Stimulated activated CD4-positive, alpha-beta T cell treated with anti-CD3 and anti-CD28 coated beads, TNF-alpha, amount 100 ng/mL, for 4 hours (primary cell): ENCODE measurements around the gene SUV39H2.
"Not testable (repeated sequence)": the region's sequence is repeated elsewhere in the genome, so short reads cannot be mapped to it uniquely, and the experiment has no call there.

ENCODE experiments used
- DNase-seq, 3 experiments: peaks; one replicate each; pipeline ENCODE4 v3.0.0-alpha.2; 2020; ENCODE audit warnings: low read depth in 3 of 3

SUV39H2 gene

DNA sequence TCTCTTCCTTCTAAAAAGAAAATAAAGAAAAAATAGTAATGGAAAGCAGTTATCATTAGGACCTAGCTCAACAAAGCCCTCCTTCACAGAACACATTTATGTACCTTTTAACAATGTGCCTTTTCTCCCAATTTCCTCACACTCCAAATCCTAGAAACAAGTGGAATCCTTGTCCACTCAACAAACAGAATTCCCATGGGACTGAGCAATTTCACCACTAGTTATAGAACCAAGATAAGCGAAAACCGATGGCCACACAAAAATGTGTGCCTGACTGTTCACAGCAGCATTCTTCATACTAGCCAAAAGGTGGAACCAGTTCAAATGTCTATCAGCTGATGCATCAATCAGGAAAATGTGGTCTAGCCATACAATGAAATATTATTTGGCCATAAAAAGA lies 57.9 kb downstream of the SUV39H2 start:
- DNase-seq = no peak

DNA sequence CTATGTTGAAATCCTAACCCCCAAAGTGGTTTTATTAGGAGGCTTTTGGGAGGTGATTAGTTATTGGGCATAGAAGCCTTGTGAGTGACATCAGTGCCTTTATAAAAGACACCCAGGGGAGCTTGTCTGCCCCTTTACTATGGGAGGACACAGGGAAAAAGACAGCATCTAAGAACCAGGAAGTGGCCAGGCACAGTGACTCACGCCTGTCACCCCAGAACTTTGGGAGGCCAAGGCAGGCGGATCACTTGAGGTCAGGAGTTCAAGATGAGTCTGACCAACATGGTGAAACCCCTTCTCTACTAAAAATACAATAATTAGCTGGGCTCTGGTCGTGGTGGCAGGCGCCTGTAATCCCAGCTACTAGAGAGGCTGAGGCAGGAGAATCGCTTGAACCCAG lies 60.3 kb downstream of the SUV39H2 start:
- DNase-seq = not testable (repeated sequence)

DNA sequence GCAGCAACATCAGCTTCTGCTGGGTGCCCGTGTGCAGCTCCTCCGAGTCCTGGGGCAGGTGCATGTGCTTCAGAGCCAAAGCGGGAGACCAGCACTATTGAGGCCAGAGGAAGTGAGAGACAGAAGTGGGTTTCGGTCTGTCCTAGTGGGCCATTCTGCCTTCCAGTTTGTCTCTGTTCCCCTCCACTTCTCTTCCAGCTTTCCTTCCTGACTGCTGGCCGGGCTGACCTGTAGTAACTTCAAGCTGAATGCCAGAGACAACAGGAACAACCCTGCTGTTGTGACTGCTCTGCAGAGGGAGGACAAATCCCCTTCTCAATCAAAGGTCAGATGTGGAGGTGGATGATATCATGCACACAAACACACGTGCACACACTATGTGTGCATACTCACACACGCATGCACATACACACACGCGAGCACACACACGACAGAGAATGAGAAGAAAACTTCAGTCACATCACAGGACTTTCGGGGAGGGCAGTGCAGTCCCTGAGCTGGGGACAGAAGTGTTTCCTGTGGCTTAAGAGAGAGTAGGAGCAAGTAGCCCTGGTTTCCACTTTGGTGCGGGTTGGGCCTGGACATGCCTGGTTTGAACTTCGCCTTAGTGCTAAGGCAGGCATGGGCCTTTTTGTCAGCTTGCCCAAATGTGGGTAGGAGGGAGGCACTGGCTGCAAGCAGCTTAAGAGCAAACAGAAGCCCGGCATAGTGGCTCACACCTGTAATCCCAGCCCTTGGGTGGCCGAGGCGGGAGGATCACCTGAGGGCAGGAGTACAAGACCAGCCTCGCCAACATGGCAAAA lies 63.7 kb downstream of the SUV39H2 start:
- DNase-seq = not testable (repeated sequence)

DNA sequence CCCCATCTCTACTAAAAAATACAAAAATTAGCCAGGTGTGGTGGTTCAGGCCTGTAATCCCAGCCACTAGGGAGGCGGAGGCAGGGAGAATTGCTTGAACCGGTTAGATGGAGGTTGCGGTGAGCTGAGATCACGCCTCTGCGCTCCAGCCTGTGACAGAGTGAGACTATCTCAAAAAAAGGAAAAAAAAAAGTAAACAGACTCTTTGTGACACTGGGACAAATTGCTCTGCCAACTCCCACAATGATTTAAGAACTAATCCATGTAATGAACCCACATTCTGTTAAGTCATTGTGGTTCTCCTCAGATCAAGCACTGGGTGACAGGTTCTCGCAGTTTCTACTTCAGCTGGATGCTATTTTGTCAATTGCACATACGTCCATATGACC lies 64.3 kb downstream of the SUV39H2 start:
- not testable (repeated sequence) for DNase-seq

DNA sequence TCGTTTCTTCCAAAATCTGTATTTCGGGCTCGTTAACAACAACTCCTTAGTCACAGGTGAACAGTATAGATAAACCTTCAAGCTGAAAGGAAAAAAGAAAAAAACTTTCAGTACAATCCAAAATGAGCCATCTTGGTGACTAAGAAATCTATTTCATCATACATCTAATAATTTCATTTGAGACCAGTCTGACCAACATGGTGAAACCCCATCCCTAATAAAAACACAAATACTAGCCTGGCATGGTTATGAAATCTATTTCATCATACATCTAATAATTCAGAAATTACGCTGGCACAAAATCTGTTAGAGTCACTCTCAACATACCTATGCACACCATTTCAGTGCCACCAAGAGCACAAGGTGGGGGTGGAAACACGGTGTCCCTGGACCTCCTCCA lies 66.4 kb downstream of the SUV39H2 start:
- DNase-seq = no peak

DNA sequence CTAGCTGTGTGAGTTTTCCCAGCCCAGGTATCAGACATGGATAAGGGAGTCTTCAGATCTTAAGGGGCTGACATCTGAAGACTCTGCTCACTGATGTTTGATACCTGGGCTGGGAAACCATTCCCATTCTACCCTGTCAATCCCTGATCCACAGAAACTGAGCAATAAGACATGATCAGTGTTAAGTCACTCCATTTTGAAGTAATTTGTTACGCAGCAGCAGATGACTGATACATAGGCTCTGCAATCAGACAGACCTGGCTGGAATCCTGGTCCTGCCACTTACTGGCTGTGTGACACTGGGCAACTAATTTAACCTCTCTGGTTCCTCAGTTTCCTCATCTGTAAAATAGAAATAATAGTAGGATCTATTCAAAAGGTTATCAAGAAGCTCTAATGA lies 68.6 kb downstream of the SUV39H2 start:
- no peak for DNase-seq

DNA sequence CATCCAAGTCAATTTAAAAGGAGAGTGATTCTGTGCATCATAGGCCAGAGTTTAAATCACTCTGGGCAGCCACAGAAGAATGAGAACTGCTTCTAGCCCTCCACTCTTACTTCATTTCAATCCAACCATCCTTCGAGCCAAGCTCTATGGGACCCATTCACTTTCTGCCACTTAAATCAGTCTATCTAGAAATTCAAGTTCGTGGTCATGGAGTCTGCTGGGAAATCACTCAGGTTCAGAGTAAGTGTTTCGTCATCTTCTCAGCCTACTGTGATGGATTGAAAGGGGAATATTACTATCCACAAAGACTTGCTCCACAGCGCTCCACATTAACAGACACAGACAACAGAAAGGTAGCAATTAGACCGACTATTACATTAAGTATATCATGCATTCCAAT lies 70.6 kb downstream of the SUV39H2 start:
- no peak for DNase-seq

DNA sequence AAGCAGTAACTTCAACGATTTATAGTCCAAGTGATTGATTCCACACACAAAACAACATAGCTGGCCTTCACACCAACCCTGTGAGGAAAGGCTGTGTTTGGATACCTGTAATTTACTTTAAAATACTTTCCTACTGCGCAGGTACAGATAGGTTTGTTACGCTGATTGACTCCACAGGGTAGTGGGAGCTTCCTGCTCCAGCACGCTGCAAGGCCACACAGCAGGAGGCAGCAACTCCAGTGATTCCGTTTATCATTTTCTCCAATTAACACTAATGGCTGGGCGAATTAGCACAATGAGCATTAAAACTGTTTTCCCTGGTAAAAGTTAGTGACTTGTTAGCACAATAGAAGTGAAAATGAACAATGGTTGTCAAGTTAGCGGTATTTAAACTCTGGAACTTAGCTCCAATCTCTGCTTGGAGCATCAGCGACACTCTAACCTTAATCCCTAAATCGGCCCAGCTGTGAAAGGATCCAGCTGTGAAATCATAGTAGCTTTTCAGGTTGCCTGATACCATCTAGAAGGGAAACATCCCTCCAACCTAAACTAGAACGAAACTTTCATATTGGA lies 74.3 kb downstream of the SUV39H2 start:
- DNase-seq = no peak

DNA sequence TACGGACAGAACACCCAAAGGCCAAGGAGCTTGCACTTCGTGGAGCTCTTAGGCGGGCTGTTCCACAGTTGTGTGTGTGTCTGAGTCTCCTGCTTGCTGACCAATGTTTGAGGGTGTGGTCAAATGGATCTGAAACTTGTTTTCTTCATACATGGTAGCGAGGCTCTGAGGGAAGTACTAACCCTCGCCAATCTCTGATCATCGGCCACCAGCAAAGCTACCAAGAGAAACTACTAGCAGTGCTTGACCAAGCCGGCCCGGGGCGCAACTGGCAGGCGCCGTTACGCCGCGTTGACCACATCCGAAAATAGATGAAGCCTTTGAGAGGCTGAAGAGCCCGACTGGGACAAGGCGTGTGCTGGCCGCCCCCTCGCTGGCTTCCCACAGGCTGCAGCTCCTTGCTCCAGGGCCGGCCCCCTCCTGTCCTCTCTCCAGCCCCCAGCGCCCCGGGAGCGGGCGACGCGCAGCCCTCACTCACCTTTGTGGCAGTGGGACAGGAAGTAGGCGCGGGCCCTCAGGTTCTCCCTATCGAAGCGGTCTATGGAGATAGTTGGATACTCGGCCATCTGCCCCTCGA lies 74.8 kb downstream of the SUV39H2 start:
- no peak for DNase-seq
